HG03469 (cell line): ENCODE data around the gene TECPR2.
"Not testable (repeated sequence)": the region's sequence is repeated elsewhere in the genome, so short reads cannot be mapped to it uniquely, and the experiment has no call there.

Source experiments
- ATAC-seq: cut with Tn5 transposase; IDR thresholded peaks from one replicate; pipeline ENCODE4 v1.9.1; 2021; ENCODE audit warnings: mild to moderate bottlenecking, moderate library complexity, moderate number of reproducible peaks; ENCODE audit not compliant: unreplicated experiment

The TECPR2 gene

DNA sequence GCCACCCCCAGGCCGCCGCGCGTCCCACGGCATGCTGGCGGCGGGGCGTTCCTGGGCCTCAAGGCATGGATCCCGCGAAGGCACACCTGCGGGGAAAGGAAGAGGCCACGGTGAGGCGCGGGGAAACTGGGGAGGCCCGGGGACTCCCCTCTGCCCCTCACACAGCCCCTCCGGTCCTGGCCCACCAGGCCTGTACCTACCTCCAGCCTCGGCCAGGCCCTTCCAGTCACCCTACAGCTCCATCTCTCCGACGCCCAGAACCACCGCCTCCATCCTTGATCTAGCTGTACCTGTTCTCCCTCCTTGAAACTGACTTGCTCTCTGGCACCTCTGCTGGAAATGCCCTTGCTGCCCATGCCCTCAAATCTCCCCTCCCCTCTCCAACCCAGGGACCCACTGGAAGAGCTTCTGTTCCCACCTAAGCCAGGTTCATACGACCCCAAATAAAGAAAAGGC, 145.1 kb downstream of the TECPR2 start:
- ATAC-seq, result no peak

DNA sequence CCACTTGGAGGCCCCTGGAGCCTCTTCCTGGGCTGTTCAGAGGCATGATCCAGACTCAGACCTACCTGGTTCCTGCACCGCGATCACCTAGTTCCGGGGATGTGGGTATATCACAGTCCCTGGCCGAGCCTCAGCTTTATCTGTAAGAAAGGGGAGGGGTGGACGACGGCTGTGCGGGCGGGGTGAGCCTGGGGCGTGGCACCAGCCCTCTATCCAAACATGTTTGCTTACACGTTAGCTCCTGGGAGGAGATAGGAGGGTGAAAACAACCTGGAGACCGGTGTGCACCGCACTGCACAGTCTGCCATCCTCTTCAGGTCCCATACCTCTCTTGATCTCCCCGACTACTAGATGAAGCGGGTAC, 145.7 kb downstream of the TECPR2 start:
- ATAC-seq, result no peak

DNA sequence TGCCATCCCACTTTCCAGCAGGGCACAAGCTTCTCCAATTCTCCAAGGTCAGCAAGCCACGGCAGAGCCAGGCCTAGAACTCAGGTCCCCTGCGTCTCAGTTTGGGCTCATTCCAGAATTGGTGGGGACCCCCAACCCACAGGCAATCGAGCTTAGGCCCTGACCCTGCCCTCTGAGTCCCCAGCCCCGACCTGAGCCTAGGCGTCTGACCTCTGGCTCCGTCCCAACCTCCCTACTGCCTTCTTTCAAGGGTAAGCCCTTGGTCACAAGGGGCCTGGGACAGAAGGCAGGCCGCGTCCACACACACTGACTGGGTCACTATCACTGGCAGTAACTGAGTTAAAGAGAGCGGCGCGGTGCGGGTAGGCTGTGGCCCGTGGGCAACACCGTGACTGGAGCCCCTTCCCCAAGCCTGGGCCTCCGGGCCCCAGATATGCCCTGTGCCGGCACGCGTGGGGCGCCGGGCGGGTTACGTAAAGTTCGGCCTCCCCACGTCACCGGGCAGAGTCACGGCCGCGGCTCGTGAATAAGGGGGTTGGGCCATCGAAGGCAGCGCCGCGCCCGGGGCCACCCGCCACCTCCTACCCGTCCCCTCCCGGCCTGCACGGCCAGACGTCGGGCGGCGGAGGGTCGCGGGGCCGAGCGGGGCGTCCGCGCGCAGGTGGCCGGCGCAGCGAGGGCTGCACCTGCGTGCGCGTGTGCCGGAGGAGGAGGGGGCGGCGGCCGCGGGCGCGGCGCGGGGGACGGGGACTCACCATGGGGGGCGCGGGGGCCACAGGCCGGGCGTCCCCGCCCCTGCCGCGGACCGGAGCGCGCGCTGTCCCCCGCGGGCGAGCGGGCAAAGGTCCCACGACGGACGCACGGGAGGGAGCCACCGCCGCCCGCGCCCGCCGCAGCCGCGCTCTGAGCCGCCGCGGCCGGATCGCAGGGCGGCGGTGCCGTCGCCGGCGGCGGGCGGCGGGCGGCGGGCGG, 146.3 kb downstream of the TECPR2 start:
- peak; percentile 5 for ATAC-seq

DNA sequence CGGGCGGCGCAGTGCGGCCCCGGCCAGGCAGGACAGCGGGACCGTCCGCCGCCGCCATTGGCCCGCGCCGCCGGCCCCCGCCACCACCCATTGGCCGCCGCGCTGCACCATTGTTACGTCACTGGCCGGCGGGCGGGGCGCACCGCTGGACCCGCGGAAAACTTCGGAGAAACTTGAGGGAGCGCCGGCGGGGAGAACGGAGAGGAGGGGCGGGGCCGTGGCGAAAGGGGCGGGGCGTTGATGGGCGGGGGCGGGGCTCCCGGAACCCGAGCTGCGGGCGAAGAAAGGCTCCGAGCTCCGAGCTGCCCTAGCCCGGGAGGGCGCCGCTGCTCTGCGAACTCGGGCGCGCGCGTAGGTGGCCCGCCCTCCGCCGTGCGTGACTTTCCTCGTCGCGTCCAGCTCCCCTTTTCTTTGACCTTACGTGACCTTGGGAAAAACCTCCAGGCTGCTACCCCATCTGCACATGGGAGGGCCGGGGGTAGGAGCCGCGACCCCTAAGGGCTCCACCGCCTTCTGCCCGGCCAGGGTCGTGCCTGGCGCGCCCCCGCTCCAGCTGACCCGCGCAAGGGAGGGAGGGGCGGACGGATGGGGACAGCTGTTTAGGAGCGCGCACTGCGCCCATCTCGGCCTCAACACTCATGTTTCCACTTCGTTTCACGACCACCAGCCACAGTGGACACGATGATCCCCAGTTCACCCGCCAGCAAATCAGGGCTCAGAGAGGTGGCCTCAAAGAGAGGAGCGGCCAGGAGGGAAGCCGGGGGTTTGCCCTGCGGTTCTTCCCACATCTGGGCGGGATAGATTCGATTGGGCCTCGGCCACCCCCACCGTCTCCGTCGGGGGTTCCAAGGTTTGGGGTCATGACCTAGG, 147.2 kb downstream of the TECPR2 start, which contains the start of gene ANKRD9:
Gene ANKRD9, minus strand, starts transcription at position 31 of the 870 bp plus-strand sequence. CDS start 1,887 bp downstream, outside the sequence.
- ATAC-seq, result peak; percentile 64

DNA sequence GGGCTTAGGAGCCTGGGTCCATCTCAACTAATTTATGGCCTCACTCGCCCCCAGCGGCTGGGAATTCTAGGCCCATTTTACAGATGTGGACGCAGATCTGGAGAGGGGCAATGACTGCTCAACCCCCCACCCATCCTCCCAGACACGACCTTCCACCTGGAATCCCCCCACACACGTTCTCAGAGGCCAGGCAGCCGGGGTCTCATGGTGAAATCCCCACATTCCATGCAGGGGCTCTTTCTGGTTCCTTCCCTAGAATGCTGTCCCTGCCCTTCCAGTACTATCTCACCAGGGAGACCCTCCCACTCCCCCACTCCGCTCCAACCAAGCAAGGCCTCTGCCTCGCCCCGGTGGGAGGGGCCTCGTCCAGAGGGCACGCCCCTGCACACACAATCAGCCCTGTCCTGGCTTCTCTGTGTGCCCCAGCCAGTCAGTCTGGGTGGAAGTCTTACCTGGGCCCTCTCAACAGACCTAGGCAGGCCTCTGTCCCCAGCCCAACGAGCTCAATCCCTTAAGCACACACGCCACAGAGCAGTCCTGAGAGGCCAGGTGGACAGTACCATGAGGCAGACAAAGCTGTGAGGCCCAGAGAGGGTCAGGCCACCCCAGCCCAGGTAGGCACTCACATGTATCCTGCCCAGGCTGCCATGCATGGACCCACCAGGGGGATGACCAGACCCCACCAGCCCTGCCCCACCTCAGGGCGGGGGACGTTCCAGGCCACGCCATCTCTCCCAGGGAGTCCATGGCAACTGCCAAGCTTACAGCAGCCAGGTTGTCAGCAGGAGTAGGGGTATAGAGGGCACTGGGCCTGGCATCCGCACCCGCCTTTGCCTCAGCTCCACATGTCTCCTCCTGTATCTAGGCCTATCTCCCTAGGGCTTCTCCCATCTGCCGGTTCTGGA, 148.1 kb downstream of the TECPR2 start:
- ATAC-seq, result no peak

DNA sequence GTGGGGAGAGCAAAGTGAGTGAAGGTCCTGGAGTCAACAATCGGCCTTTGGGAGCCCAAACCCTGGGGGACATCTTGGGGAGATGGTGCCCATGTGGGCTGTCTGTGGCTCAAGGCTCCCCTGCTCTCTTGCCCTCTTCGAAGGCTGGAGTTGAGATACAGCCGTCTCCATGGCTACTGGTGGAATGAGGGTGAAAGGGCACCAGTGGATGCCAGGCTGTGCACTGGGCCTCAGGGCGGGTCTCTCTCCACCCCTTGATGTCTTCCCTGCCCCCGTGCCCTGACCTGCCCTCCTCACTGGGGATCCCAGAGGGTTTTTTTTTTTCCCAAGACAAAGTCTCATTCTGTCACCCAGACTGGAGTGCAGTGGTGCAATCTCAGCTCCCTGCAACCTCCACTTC, 148.8 kb downstream of the TECPR2 start:
- no peak for ATAC-seq

DNA sequence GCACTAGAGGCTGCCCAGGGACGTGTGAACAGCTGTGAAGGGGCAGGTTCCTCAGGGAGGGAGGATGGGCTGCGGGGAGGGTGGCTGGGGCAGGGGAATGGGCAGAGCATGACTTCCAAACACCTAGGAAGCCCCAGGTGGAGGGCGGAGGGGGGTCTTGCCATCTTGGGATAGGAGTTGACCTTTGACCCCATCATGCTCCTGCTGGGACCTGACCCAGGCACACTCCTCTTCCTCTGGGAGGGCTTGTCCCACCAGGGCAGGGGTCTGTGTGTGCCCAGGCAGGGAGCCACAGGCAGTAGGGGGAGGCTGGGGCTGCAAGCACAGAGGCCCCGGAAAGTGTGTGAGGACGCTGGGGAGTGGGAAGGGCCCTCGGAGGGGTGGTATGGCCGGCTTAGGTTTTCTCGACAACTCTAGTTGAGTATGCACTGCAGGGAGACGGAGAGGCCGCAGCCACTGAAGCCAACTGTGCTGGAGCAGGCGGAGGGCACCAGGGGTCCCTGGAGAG, 150.1 kb downstream of the TECPR2 start:
- ATAC-seq, result no peak

DNA sequence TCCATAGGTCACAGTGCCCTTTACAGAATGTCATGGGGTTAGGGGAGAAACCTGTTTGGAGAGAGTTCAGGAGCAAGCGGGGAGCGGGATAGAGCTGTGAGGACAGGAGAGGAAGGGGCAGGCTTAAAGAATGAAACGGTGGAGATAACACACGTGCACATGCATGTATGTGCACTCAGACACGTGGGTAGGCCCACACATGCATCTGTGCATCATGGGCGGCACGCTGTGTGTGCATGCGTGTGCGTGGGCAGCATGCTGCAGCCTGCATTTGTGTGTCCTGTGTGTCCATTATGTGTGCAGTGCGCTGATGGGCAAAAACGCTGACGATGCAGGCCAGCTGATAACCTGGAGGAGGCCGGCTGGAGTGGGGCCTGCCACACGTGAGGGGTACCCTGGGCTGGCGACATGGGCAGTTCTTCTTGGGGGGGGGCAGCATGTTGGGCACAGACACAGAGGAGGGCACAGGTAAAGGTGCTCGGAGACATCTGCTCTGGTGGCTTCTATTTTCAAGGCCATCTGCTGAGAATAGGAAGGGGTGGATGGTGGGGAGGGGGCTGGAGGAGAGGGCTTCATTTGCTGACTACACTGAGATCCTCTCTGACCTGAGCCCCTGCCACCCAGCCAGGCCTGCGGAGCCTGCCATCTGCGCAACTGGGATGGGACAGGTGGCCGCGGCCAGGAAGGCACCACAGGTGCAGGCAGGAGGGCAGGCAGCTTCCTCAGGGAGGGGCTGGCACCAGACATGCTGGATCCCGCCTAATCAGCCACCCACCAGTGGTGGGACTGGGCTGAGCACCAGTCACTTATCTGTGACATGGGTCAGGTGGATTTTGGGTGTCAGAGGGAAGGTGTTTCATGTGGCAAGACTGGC, 151.4 kb downstream of the TECPR2 start:
- no peak for ATAC-seq

DNA sequence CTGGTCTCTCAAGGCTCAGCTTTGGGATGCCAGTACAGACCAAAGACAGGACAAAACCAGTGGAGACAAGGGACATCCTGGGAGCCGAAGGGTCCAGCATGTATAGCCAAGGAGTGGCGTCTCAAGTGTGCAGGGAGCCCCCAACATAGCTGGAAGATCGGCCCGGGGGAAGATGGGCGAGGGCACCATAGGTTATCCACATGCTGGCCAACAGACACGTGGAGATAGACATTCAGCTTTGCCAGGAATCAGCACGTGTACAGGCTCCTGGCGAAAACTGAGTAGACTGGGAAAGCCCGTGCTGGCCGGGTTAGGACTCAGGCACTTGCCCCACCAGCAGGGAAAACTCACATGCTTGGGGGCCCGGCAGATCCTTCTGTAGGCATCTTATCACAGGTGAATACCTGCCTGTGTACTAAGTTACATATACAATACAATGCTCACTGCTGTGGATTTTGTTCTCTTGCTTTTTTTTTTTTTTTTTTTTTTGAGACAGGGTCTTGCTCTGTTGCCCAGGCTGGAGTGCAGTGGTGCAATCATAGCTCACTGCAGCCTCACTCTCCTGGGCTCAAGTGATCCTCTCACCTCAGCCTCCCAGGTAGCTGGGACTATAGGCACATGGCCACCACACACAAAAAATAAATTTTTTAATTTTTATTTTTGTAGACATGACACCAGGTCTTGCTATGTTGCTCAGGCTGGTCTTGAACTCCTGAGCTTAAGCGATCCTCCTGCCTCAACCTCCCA, 152.4 kb downstream of the TECPR2 start:
- no peak for ATAC-seq

DNA sequence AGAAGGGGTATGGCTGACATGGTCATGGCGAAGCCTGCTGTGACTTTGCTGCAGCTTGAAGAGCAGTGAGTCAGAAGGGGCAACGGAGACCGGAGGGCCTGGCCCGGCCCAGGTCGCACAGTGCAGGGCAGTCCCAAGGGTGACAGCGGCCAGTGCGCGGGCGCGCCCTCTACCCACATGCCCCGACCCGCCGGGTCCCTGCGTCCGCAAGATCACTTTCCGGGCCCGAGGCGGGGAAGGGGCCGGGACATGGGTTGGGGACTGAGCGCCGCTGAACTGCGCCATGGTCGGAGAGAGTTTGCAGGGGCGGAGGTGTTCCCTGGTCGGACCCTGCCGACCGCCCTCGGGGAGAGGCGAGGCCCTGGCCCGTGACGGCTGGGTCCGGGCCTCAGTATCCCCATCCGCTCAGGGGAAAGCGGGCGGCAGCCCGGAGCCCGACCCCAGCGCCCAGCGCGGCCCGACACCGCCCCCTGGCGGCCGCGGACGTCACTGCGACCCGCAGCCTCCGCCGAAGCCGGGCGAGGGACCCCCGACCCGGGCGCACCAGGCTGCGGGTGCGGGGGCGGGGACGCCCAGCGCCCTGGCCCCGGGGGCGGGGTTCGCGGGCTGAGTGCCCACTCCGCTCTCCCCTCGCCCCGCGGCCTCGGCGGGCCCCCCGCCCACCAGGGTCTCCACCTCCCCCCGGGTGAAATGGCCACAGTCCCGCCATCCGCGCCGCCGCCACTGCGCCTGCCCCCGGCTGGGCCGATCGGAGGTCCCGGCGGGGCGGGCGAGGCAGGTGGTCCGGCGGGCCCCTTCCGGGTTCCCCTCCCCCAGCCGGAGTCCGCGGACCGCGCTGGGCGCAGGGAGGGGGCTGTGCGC, 154.0 kb downstream of the TECPR2 start:
- peak; percentile 48 for ATAC-seq

DNA sequence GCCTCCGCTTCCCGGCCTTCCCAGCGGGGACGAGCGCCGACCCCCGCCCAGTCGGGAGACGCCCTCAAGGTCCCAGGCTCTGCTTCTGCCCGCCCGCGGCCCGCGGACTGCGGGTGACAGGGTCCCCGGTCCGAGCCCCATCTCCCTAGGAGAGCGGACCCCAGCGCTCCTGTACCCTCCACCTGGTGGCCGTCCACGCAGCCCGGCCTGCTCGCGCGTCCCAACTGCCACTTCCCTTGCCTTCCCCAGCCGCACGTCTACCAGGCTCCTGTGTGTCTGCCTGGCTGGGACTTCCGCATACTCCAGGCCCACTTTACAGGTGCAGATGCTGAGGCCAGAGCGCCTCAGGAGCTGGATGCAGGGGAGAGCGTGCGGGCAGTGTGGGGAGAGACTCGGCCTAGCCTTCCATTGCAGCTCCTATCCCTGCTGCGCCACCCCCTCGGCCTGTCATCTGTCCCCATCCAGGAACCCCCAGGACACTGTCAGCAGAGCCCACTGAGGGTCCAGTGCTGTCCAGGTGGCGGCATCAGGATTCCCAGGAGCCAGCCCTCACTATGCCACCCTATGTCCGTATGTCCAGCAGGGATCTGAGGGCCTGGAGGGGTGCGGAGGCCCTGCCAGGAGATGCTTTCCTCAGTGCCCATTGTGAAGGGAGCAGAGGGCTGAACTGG, 154.8 kb downstream of the TECPR2 start:
- ATAC-seq, result peak; percentile 14

DNA sequence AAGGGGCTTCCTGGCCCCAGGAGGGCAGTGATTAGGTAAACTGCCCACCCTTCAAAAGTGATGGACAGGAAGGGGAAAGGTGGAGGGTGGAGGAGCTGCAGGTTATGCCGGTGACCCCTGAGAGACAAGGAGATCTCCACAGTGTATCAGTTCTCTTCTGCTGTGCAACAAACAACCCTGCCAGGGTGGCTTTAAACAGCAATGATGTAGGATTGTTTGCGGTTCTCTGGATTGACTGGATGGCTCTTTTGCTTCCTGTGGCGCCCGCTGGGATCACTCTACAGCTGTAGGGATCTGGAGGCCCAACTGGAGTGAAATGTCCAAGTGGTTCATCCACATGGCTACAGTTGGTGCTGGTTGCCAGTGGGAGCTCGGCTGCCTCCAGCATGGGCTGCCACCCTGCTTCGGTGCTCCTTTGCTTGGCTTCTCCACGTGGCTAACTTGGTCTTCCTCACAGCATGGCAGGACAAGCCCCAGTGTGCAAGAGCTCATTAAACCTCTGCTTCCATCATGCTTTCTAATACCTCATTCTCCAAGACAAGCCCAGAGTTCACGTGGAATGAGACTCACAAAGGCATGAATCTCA, 155.4 kb downstream of the TECPR2 start:
- no peak for ATAC-seq

DNA sequence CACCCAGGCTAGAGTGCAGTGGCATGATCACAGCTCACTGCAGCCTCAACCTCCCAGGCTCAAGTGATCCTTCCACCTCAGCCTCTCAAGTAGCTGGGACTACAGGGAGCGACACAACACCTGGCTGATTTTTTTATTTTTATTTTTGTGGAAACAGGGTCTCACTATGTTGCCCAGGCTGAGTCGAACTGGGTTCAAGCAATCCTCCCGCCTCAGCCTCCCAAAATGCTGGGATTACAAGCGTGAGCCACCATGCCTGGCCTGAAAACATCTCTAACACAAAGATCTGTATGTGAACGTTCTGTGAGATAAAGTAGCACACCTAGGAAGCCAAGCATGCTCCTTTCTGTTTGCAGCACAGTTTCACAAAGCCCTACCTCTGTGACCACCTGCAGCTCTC, 157.0 kb downstream of the TECPR2 start:
- ATAC-seq, result not testable (repeated sequence)

DNA sequence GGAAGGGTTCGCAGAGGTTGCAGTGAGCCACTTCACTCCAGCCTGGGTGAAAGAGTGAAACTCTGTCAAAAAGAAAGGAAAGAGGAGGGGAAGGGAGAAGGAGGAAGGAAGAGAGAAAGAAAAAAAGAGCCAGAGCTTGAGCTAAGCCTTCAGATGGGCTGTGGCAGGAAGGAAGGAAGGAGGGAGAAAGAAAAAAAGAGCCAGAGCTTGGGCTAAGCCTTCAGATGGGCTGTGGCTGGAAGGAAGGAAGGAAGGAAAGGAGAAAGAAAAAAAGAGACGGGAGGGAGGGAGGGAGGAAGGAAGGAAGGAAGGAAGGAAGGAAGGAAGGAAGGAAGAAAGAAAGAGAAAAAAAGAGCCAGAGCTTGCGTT, 160.4 kb downstream of the TECPR2 start:
- no peak for ATAC-seq

DNA sequence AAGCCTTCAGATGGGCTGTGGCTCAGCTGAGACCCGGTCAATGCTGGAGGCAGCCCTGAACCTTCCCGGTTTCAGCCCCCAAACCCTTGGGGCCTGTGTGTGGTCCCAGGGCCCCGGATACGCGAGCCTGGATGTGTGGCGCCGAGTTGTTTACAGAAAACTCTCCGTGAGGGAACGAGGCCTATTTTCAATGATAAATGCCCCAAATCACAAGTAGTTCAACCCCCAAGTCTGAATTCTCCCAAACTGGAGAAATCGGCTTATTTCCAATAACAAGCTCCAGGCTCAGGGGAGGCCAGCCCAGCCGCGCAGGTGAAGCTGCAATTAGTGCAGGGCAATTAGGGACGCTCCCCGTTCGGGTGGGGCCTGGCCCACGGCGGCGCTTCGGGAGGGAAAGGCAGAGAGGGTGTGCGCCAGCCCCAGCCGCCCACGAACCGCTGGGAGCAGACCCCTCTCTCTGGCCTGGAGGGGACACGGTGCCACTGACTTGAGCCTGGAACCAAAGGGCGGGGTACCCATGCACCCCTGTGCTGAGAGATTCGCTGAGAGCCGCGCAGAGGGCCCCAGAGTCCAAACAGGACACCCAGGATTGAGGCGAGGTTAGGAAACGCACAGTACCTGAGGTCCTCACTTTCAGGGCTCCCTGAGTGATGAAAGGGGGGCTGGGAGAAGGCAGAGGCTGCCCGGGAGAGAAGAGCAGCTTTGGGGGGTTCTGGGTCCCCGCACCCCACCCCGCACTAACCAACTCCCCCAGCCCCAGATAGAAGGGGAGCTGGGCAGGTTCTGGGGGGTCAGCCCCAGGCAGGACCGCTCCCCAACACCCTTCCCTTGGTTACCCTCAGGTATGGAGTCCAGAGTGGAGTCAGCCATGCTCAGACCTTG, 161.1 kb downstream of the TECPR2 start:
- no peak for ATAC-seq
